Measurements from ENCODE around the gene RMND1.

Gene RMND1

GRCh38 chr6:151436802-151437201 lies 15.1 kb downstream of the RMND1 start:
- H3K79me2 ChIP-seq = peaks cover 16% of the 10 kb centered on the region
- H2AFZ ChIP-seq = no peak overlapping the region
- H3K4me1 ChIP-seq = no peaks in the 10 kb centered on the region
- H3K4me2 ChIP-seq (ENCODE audit: low read length) = no peak overlapping the region
- no peaks in the 10 kb centered on the region for H3K9me3 ChIP-seq (ENCODE audit: control insufficient read depth, low read length)
- H3K27ac ChIP-seq = no peak overlapping the region
- no peaks in the 10 kb centered on the region for H3K27me3 ChIP-seq (ENCODE audit: control insufficient read depth, insufficient read depth, low read length)
- TF ChIP-seq, protein P1, sequence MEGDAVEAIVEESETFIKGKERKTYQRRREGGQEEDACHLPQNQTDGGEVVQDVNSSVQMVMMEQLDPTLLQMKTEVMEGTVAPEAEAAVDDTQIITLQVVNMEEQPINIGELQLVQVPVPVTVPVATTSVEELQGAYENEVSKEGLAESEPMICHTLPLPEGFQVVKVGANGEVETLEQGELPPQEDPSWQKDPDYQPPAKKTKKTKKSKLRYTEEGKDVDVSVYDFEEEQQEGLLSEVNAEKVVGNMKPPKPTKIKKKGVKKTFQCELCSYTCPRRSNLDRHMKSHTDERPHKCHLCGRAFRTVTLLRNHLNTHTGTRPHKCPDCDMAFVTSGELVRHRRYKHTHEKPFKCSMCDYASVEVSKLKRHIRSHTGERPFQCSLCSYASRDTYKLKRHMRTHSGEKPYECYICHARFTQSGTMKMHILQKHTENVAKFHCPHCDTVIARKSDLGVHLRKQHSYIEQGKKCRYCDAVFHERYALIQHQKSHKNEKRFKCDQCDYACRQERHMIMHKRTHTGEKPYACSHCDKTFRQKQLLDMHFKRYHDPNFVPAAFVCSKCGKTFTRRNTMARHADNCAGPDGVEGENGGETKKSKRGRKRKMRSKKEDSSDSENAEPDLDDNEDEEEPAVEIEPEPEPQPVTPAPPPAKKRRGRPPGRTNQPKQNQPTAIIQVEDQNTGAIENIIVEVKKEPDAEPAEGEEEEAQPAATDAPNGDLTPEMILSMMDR (IDR thresholded peaks at IDR 0.05) = no peak
- no peaks in the 10 kb centered on the region for H3K36me3 ChIP-seq (ENCODE audit: control insufficient read depth, insufficient read depth, low read length)
- no peak overlapping the region for H3K4me3 ChIP-seq (ENCODE audit: low read depth, low read length)
- no peak overlapping the region for H3K9ac ChIP-seq

DNA sequence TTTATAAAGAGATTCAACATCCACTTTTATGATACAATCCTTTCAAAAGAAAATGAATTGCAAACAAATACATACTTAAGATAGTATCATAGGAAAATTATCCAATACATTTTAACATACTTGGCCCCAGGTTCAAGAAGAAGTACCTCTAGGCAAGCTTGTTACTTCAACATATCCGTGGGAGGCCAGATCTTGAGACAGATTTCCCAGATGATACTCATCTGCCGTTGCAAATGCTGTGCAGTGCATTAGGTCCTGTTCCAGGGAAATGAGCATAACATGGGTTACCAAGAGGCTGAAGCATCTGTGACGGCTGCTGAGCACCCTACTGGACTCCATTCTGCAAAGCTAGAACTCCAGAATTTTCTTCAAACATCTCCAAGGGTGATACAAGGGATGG lies 15.6 kb downstream of the RMND1 start:
- no peak overlapping the region for H3K4me2 ChIP-seq (ENCODE audit: low read length)
- no peaks in the 10 kb centered on the region for H3K9me3 ChIP-seq (ENCODE audit: control insufficient read depth, low read length)
- TF ChIP-seq, protein P1 (IDR thresholded peaks at IDR 0.05) = no peak
- H3K4me3 ChIP-seq (ENCODE audit: low read depth, low read length) = no peak overlapping the region
- no peak overlapping the region for H3K27ac ChIP-seq
- H2AFZ ChIP-seq = no peak overlapping the region
- H3K27me3 ChIP-seq (ENCODE audit: control insufficient read depth, insufficient read depth, low read length) = no peaks in the 10 kb centered on the region
- H3K36me3 ChIP-seq (ENCODE audit: control insufficient read depth, insufficient read depth, low read length) = no peaks in the 10 kb centered on the region
- H3K4me1 ChIP-seq = no peaks in the 10 kb centered on the region
- peaks cover 12% of the 10 kb centered on the region for H3K79me2 ChIP-seq
- H3K9ac ChIP-seq = no peak overlapping the region

- Histone ChIP-seq H3K4me3 (ENCODE audit: low read depth, low read length) (no peak overlapping the region), H2AFZ (no peak overlapping the region), H3K36me3 (ENCODE audit: control insufficient read depth, insufficient read depth, low read length) (no peaks in the 10 kb centered on the region), H3K4me2 (ENCODE audit: low read length) (no peak overlapping the region), H3K9me3 (ENCODE audit: control insufficient read depth, low read length) (no peaks in the 10 kb centered on the region), H3K9ac (no peak overlapping the region), H3K79me2 (no peaks in the 10 kb centered on the region), H3K27me3 (ENCODE audit: control insufficient read depth, insufficient read depth, low read length) (no peaks in the 10 kb centered on the region), H3K27ac (no peak overlapping the region), H3K4me1 (no peaks in the 10 kb centered on the region)
- TF ChIP-seq, protein P1 (IDR thresholded peaks at IDR 0.05) = no peak
These were observed 17.6 kb downstream of the RMND1 start for GRCh38 chr6:151434369-151434768.

- TF ChIP-seq, protein P1 (IDR thresholded peaks at IDR 0.05) = no peak
- Histone ChIP-seq H3K36me3 (ENCODE audit: control insufficient read depth, insufficient read depth, low read length) (no peaks in the 10 kb centered on the region), H3K4me1 (no peaks in the 10 kb centered on the region), H3K4me2 (ENCODE audit: low read length) (no peak overlapping the region), H3K9ac (no peak overlapping the region), H3K79me2 (no peaks in the 10 kb centered on the region), H3K9me3 (ENCODE audit: control insufficient read depth, low read length) (no peaks in the 10 kb centered on the region), H3K27me3 (ENCODE audit: control insufficient read depth, insufficient read depth, low read length) (no peaks in the 10 kb centered on the region), H2AFZ (no peak overlapping the region), H3K4me3 (ENCODE audit: low read depth, low read length) (no peak overlapping the region), H3K27ac (no peak overlapping the region)
These were observed 19.3 kb downstream of the RMND1 start for GRCh38 chr6:151432651-151433050.

GRCh38 chr6:151431337-151431736 lies 20.6 kb downstream of the RMND1 start:
- H3K36me3 ChIP-seq (ENCODE audit: control insufficient read depth, insufficient read depth, low read length) = no peaks in the 10 kb centered on the region

More at GRCh38 chr6:151431337-151431736, 20.6 kb downstream of the RMND1 start:
- Histone ChIP-seq H3K79me2 (no peaks in the 10 kb centered on the region), H2AFZ (no peak overlapping the region), H3K4me2 (ENCODE audit: low read length) (no peak overlapping the region), H3K4me1 (no peaks in the 10 kb centered on the region), H3K4me3 (ENCODE audit: low read depth, low read length) (no peak overlapping the region), H3K9me3 (ENCODE audit: control insufficient read depth, low read length) (no peaks in the 10 kb centered on the region), H3K27me3 (ENCODE audit: control insufficient read depth, insufficient read depth, low read length) (no peaks in the 10 kb centered on the region), H3K27ac (no peak overlapping the region), H3K9ac (no peak overlapping the region)
- TF ChIP-seq, protein P1 (IDR thresholded peaks at IDR 0.05) = no peak

Data from parathyroid adenoma (tissue), 2 donors.